ENCODE measurements around the gene AMBRA1. TPM values are rescaled to one million over a fixed set of nuclear protein-coding genes. Genes with fewer than 3 reads are reported as not detected.
A peak's percentile ranks its signal among the peaks of the same experiment; 100 is the strongest.

Gene AMBRA1
- total RNA-seq, 1 donor from 2014 or later = 45.3 TPM

DNA sequence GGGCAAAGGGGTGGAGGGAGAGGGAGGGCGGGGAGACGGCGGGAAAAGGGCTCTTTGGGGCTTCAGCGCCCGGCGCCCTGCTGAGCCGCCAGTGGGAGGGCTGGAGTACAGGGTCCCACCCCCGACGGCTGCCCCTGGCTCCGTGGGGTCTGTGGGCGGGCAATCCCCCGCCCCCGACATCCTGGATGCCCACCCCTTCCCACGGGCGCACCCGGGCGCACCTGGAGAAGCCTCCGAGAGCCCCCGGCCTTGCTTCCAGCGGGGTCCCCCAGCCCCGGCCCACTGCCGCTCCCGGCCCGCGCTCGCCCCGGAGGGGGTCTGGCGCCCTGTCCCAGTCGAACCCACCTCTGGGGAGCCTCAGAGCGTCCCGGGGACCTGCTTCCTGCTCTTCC lies 202.6 kb downstream of the AMBRA1 start:
- Mint-ChIP-seq H3K27me3 (peaks cover 52% of the 10 kb centered on the region), H3K4me3 (ENCODE audit: low read depth) (no peak overlapping the region), H3K9me3 (ENCODE audit: low read depth) (no peaks in the 10 kb centered on the region), H3K36me3 (ENCODE audit: insufficient read depth) (no peaks in the 10 kb centered on the region), H3K27ac (no peak overlapping the region), H3K4me1 (ENCODE audit: low read depth) (peaks cover 19% of the 10 kb centered on the region)
- TF ChIP-seq, protein P1, sequence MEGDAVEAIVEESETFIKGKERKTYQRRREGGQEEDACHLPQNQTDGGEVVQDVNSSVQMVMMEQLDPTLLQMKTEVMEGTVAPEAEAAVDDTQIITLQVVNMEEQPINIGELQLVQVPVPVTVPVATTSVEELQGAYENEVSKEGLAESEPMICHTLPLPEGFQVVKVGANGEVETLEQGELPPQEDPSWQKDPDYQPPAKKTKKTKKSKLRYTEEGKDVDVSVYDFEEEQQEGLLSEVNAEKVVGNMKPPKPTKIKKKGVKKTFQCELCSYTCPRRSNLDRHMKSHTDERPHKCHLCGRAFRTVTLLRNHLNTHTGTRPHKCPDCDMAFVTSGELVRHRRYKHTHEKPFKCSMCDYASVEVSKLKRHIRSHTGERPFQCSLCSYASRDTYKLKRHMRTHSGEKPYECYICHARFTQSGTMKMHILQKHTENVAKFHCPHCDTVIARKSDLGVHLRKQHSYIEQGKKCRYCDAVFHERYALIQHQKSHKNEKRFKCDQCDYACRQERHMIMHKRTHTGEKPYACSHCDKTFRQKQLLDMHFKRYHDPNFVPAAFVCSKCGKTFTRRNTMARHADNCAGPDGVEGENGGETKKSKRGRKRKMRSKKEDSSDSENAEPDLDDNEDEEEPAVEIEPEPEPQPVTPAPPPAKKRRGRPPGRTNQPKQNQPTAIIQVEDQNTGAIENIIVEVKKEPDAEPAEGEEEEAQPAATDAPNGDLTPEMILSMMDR (IDR thresholded peaks at IDR 0.05; ENCODE audit: unreplicated experiment) = no peak
- no peak for DNase-seq (ENCODE audit: low spot score, unreplicated experiment)

- no peaks in the 10 kb centered on the region for H3K9me3 Mint-ChIP-seq (ENCODE audit: low read depth)
- no peaks in the 10 kb centered on the region for H3K36me3 Mint-ChIP-seq (ENCODE audit: insufficient read depth)
- H3K4me3 Mint-ChIP-seq (ENCODE audit: low read depth) = peak overlapping the region; percentile 57
- H3K4me1 Mint-ChIP-seq (ENCODE audit: low read depth) = peaks cover 19% of the 10 kb centered on the region
- no peak for DNase-seq (ENCODE audit: low spot score, unreplicated experiment)
- TF ChIP-seq, protein P1 (IDR thresholded peaks at IDR 0.05; ENCODE audit: unreplicated experiment) = no peak
- peaks cover 58% of the 10 kb centered on the region for H3K27me3 Mint-ChIP-seq
- no peak overlapping the region for H3K27ac Mint-ChIP-seq
Measured at GRCh38 chr11:46390331-46391171, 203.3 kb downstream of the AMBRA1 start.

DNA sequence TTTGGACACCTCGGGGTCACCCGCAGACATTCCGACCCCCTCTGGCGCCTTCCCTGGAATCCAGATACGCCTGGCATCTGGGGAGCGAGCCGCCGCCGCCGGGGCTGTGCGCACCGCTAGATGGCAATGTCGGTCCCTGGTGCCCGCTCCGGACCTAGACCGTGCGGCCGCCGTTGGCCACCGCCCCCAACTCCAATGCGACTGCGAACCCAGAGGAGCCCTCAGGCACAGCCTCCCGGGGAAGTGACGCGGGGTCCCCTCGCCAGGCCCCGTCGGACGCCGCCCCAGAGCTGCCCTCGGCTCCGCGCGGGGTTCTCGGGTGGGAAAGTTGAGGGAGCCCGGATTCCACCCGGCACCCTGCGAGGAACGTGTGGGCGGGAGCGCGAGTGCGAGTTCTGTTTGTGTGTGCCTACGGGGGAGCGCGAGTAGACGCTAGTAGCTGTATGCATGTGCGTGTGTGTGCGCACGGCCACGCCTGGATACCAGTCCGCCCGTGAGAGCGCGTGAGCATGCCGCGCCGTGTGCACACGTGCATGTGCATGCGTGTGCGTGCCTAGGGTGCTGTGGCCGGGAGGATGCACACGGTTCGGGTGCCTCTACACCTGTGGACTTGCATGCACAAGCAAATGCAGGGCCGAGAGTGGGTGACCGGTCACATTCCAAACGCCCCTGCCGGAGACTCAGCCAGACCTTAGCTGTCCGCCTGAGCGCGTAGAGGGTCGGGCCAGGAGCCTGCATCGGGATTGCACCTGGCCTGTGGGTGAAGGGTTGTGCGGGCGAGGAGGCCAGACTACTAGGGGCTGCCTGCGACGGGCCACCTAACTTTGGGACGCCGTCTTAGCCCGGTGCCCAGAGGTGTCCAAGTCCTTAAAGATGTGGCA lies 204.1 kb downstream of the AMBRA1 start:
- peak; percentile 75 for DNase-seq (ENCODE audit: low spot score, unreplicated experiment)
- TF ChIP-seq, protein P1 (IDR thresholded peaks at IDR 0.05; ENCODE audit: unreplicated experiment) = peak; percentile 90
- peaks cover 4% of the 10 kb centered on the region for H3K36me3 Mint-ChIP-seq (ENCODE audit: insufficient read depth)
- peak overlapping the region; percentile 57 for H3K4me3 Mint-ChIP-seq (ENCODE audit: low read depth)
- H3K27me3 Mint-ChIP-seq = peaks cover 58% of the 10 kb centered on the region
- H3K4me1 Mint-ChIP-seq (ENCODE audit: low read depth) = peaks cover 19% of the 10 kb centered on the region
- H3K27ac Mint-ChIP-seq = no peak overlapping the region
- H3K9me3 Mint-ChIP-seq (ENCODE audit: low read depth) = no peaks in the 10 kb centered on the region

GRCh38 chr11:46388619-46389449 lies 205.0 kb downstream of the AMBRA1 start:
- H3K36me3 Mint-ChIP-seq (ENCODE audit: insufficient read depth) = peaks cover 4% of the 10 kb centered on the region
- peaks cover 21% of the 10 kb centered on the region for H3K4me1 Mint-ChIP-seq (ENCODE audit: low read depth)
- DNase-seq (ENCODE audit: low spot score, unreplicated experiment) = no peak
- H3K27ac Mint-ChIP-seq = peak overlapping the region; percentile 60
- no peaks in the 10 kb centered on the region for H3K9me3 Mint-ChIP-seq (ENCODE audit: low read depth)
- TF ChIP-seq, protein P1 (IDR thresholded peaks at IDR 0.05; ENCODE audit: unreplicated experiment) = no peak
- H3K27me3 Mint-ChIP-seq = peaks cover 58% of the 10 kb centered on the region
- no peak overlapping the region for H3K4me3 Mint-ChIP-seq (ENCODE audit: low read depth)

Measured in progenitor cell of endocrine pancreas (in vitro differentiated cells).